Measurements from ENCODE around the gene PGLYRP2. TPM values are rescaled to one million over a fixed set of nuclear protein-coding genes. Genes with fewer than 3 reads are reported as not detected.

PGLYRP2 gene
- total RNA-seq, 1 donor from 2014 or later = not detected

DNA sequence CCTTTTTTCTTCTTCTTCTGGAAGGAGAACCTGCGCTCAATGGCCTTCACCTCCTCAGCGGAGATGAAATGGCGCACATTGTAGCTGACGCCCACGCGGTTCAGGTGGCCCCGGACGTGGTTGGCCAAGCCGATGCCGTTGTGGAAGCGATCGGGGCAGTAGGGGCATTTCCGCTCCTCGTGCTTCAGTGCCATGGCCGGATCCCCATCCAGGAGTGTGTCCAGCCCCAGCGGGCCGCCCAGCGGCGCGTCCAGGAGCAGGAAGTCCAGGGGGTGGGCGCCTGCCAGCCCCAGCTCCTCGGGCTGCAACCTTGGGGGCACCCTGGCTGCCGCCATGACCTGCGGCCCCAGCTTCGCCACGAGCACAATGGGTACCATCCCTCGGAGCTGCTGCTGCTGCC, 40.7 kb downstream of the PGLYRP2 start:
- TF ChIP-seq, protein P1, sequence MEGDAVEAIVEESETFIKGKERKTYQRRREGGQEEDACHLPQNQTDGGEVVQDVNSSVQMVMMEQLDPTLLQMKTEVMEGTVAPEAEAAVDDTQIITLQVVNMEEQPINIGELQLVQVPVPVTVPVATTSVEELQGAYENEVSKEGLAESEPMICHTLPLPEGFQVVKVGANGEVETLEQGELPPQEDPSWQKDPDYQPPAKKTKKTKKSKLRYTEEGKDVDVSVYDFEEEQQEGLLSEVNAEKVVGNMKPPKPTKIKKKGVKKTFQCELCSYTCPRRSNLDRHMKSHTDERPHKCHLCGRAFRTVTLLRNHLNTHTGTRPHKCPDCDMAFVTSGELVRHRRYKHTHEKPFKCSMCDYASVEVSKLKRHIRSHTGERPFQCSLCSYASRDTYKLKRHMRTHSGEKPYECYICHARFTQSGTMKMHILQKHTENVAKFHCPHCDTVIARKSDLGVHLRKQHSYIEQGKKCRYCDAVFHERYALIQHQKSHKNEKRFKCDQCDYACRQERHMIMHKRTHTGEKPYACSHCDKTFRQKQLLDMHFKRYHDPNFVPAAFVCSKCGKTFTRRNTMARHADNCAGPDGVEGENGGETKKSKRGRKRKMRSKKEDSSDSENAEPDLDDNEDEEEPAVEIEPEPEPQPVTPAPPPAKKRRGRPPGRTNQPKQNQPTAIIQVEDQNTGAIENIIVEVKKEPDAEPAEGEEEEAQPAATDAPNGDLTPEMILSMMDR (conservative IDR thresholded peaks at IDR 0.05; ENCODE audit: low read depth, low read length) = no peak
- no peak overlapping the region for H3K4me3 ChIP-seq (ENCODE audit: low read depth, low read length)
- no peak for DNase-seq (ENCODE audit: low read depth)

DNA sequence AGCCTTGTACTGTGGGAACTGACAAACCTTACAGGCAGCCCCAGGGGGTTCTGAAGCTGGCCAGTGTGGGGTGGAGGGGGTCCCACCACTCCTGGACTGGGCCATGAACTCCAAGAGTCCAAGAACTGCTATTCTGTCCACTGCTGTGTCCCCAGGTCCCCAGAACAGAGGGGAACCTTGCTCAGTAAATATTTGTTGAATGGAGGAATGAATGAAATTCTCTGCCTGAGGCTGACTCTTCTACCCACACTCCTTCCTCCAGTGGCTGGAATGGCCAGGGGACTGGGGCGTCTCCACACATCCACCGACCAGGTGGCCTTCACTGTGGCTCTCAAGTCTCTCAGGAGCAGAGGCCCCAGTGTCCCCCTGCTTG, 41.2 kb downstream of the PGLYRP2 start:
- DNase-seq (ENCODE audit: low read depth) = no peak
- TF ChIP-seq, protein P1 (conservative IDR thresholded peaks at IDR 0.05; ENCODE audit: low read depth, low read length) = no peak
- H3K4me3 ChIP-seq (ENCODE audit: low read depth, low read length) = no peak overlapping the region

DNA sequence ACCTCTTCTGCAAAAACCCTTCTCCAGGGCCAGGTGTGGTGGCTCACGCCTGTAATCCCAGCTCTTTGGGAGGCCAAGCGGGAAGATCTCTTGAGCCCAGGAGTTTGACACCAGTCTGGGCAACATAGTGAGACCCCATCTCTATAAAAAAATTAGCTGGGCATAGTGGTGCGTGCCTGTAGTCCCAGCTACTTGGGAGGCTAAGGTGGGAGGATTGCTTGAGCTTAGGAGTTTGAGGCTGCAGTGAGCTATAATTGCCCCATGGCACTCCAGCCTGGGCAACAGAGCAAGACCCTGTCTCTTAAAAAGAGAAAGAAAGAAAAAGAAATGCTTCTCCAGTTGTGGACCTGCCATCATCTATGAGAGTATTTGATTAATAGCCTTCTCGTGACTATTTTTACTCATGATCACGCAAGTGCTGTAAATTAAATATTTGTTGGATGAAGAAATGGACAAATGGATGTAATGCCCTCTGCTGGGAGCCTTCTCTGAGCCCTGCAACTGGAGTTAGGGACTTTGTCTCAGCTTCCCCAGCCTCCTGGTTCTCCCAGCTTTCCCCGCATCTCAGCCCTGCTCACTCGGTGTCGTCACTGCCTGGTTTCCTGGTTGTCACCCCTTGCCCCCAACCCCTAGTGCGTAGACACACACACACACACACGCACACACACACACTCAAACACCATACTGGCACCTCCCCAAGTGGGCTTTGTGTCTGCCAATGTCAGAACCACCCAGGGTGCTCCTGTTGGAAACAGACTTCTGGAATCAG, 41.8 kb downstream of the PGLYRP2 start:
- no peak for DNase-seq (ENCODE audit: low read depth)
- TF ChIP-seq, protein P1 (conservative IDR thresholded peaks at IDR 0.05; ENCODE audit: low read depth, low read length) = peak; percentile 34
- no peak overlapping the region for H3K4me3 ChIP-seq (ENCODE audit: low read depth, low read length)

DNA sequence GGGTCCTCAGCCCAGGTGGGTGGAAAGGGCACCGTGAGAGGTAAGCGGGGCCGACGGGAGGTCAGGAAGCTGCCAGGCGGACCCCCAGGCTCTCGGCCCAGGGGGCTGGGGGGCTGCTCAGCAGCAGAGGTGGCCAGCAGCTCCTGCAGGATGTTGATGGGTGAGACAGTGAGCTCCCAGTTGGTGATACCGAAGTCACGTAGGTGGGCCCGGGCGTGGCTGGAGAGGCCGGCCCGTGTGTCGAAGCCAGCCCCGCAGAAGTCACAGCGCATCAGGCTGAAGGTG, 42.5 kb downstream of the PGLYRP2 start:
- DNase-seq (ENCODE audit: low read depth) = no peak
- TF ChIP-seq, protein P1 (conservative IDR thresholded peaks at IDR 0.05; ENCODE audit: low read depth, low read length) = no peak

DNA sequence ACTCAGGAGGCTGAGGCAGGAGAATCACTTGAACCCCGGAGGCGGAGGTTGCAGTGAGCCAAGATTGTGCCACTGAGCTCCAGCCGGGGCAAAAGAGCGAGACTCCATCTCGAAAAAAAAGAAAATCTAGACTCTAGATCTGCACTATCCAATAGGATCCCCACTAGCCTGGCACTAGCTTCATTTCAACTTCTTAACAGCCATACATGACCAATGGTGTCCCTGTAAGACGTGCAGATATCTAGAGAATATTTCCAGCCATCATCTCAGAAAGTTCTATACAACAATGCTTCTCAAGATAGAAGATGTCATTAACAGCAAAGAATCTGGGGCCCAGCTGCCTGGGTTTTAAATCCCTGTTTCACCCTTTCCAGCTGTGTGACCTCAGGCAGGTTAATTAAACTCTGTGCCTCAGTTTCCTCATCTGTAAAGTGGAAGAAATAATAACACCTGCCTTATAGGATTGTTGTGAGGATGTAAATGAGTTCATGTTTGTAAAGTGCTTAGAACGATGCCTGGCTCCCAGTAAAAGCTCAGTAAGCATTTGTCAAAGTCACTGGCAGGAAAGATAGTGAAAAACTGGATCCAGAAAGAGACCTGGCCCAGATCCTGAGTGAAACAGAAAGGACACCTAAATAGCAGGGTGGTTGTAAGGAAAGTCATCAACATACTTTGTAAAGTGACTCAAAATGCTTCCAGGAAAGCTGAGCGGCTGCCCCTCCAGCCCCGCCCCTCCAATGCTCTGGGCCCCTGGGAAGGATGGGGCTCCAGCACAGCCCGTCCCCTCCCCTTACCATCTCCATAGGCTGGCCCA, 43.1 kb downstream of the PGLYRP2 start:
- H3K4me3 ChIP-seq (ENCODE audit: low read depth, low read length) = no peak overlapping the region
- DNase-seq (ENCODE audit: low read depth) = no peak
- TF ChIP-seq, protein P1 (conservative IDR thresholded peaks at IDR 0.05; ENCODE audit: low read depth, low read length) = no peak

More for the DNA sequence above, 42.5 kb downstream of the PGLYRP2 start:
- H3K4me3 ChIP-seq (ENCODE audit: low read depth, low read length) = no peak overlapping the region

DNA sequence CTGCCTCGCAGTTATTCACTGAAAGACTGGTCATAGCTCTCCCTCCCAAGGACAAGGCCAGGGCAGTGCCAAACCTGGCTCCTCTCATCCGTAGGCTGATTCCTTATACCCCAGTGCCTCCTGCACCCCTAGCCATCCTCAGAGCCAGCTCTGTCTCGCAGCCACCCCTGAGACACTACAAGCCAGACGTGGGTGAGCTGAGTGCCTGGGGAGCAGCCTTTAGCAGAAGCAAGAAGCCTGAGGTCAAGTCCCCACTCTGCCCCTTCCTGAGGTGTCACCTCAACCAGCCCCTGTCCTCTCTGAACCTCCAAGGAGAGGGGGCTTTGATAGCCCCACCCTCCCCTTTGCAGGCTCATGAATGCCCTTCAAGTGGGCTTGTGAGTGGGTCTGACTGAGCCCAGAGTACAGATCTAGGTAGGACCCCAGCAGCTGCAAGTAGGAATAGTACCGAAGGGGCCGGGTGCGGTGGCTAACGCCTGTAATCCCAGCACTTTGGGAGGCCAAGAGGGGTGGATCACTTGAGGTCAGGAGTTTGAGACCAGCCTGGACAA, 45.7 kb downstream of the PGLYRP2 start:
- TF ChIP-seq, protein P1 (conservative IDR thresholded peaks at IDR 0.05; ENCODE audit: low read depth, low read length) = no peak
- DNase-seq (ENCODE audit: low read depth) = no peak
- peak overlapping the region; percentile 73 for H3K4me3 ChIP-seq (ENCODE audit: low read depth, low read length)

All from epithelial cell of proximal tubule (primary cell).